ENCODE results near the gene SFRP2.

- TF ChIP-seq, protein P1, sequence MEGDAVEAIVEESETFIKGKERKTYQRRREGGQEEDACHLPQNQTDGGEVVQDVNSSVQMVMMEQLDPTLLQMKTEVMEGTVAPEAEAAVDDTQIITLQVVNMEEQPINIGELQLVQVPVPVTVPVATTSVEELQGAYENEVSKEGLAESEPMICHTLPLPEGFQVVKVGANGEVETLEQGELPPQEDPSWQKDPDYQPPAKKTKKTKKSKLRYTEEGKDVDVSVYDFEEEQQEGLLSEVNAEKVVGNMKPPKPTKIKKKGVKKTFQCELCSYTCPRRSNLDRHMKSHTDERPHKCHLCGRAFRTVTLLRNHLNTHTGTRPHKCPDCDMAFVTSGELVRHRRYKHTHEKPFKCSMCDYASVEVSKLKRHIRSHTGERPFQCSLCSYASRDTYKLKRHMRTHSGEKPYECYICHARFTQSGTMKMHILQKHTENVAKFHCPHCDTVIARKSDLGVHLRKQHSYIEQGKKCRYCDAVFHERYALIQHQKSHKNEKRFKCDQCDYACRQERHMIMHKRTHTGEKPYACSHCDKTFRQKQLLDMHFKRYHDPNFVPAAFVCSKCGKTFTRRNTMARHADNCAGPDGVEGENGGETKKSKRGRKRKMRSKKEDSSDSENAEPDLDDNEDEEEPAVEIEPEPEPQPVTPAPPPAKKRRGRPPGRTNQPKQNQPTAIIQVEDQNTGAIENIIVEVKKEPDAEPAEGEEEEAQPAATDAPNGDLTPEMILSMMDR (conservative IDR thresholded peaks at IDR 0.05), result no peak
- no peak for TF ChIP-seq EZH2 (IDR thresholded peaks at IDR 0.05; ENCODE audit: low read depth)
These were observed 33.4 kb upstream of the SFRP2 start for GRCh38 chr4:153822316-153822715.
